GM18511 (cell line): ENCODE data around the gene RGS1.
A peak's percentile ranks its signal among the peaks of the same experiment; 100 is the strongest.

Source experiments
- ATAC-seq: cut with Tn5 transposase; IDR thresholded peaks from one replicate; pipeline ENCODE4 v1.9.1; 2021; ENCODE audit warnings: mild to moderate bottlenecking, moderate library complexity; ENCODE audit not compliant: unreplicated experiment

Gene RGS1

GRCh38 chr1:192609110-192610079, 33.8 kb downstream of the RGS1 start:
- peak; percentile 95 for ATAC-seq

DNA sequence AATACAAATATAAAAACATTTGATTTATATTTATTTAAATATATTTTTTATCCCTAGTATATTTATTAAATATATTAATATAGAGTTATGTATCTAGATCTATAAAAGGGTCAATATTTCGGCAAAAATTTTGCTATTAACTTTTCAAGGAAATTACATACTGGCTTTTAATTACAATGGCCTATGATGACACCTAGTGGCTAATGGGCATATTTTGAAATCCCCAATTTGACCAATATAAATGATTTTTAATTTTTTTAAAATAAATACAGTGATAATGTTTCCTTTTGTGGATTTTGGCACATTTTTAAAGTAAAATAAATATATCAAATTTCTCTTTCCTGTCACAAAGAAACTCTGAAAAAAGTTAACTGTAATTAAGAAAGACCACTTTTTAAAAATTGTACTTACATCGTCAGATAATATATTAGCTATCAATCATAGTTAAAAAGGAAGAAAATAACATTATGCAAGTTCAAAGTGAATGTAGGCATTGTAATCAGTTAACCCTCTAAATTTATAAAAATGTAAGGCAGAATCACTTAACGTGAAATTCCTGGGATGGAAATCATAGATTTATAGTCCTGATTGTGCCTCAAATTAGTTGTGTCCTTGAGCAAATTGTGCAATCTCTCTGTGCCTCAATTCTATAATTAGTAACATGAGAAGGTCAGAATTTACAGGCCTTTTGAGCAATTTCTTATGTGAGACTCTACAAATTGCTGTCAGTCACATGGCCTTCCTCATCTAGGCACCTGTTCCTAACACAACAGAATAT, 34.7 kb downstream of the RGS1 start:
- ATAC-seq, result no peak

DNA sequence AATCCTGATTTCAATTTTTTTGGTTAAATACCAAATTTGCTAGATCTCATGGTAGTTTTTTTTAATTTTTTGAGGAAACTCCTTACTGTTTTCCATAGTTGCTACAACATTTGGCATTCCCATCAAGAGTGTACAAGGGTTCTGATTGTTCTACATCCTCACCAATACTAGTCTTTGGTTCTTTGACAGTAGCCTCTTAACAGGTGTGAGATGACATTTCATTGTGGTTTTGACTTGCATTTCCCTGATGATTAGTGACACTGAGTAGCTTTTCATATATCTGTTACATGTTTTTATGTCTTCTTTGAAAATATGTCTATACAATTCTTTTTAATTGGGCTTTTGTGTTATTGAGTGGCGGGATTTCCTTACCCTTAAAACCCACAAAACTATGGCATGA, 39.5 kb downstream of the RGS1 start:
- ATAC-seq, result peak; percentile 74

GRCh38 chr1:192620071-192620635, 44.6 kb downstream of the RGS1 start:
- no peak for ATAC-seq

DNA sequence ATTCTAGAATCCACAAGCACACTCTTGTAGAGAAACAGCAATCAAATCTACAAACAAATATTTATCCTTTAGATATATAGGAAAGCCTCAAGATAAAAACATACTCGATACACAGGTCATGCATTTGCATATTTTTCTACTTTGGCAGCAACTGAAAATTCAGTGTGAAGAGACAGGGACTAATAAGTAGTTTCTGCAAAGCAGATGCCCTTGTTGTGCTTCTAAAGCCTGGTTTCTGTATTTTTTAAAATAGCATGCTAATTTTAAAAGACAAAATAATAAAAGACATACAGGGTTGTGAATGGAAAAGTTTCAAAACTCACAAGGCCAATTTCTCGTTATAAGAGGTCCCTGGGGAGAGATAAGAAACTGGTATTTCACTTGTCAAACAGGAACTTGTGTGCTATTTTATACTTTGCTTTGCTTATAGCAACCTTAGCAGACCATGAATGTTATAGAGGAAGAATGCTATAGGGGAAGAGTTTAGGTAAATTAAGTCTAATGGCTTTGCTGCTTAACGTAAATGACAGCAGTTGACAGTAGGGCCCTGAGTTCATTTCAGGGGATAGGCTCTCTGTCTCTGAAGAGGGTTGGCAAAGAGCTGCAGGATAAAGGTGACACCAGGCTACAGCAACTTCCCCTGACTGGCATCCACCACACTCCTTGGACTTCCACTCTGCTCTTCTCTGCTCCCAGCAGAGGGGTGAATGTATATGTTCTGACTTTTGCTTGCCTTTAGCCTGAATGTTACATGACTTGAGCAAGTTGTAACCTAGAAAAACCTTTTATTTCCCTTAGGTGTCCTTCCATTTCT, 51.0 kb downstream of the RGS1 start:
- peak; percentile 94 for ATAC-seq

DNA sequence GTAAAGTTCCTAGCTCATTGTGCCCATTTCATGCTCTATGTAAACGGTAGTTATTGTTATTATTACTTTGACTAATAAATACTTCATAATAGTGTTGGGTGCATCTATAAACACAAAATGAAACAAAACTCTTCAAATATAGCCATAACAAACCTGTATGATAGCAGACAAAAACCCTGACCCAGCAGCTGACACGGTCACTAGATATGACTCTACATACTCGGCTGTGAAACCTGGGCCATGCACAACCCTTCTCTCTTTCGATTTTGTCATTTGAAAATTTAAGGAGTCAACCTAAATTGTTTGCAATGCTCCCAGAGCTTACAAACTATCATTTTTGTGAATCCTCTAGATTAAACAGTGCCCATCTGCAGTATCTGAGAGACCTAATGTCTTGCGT, 52.3 kb downstream of the RGS1 start:
- ATAC-seq, result no peak

DNA sequence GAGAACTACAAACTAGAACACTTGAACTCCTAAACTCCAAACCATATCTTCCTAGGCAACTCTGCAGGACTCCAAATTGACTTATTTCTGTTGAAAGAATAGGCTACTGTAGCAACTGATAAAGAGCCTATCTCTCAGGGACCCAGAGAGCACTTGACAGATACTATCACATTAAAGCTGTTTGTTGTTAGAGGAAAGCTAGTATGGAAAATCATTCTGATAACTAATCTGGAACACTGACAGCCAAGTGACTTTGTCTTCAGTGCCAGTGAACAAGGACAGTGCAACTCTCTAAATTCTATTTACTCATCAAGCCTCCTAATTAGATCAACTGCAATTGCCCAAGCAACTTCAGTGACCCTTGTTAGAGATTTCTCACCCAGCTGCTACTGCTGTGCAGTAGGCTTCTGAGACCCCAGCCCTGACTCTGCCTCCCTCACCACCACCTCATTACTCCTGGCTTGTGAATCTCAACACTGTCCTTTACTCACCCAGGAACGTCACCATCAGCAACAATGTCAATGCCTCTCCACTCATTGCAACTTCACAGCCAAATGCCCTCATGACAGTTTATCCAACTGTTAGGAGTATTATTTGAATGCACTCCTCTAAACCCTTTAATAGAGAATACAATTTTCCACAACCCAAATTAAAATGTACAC, 53.0 kb downstream of the RGS1 start:
- no peak for ATAC-seq

GRCh38 chr1:192629612-192630011, 54.0 kb downstream of the RGS1 start:
- no peak for ATAC-seq
